ENCODE measurements around the gene RPS6KA2. TPM values are rescaled to one million over a fixed set of nuclear protein-coding genes. Genes with fewer than 3 reads are reported as not detected.

The RPS6KA2 gene
- total RNA-seq, 1 donor from 2014 or later, result 168 TPM

- no peak for DNase-seq (ENCODE audit: low read depth in 2 of 2)
These were observed 121.7 kb downstream of the RPS6KA2 start for GRCh38 chr6:166505133-166505905.

DNA sequence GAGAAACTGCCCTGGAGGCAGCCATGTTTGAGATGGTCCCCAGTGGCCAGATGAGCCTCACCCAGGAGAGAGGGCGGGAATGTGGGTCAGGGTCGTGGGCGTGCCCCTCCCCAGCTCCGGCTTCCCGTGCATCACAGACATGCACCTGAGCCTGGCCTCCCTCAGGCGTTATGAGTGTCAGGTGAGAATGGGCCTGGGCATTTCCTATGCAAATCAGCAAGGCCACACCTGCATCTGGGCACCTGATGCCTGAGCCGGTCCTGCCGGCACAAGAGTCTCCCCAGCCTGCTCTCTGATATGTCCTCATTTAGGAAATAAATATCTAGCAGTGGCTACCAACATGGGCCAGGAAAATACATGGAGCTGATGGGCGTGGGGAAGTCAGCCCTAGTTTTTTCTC, 123.0 kb downstream of the RPS6KA2 start:
- no peak for DNase-seq (ENCODE audit: low read depth in 2 of 2)

GRCh38 chr6:166503167-166503744, 123.8 kb downstream of the RPS6KA2 start:
- DNase-seq (ENCODE audit: low read depth in 2 of 2), result no peak

DNA sequence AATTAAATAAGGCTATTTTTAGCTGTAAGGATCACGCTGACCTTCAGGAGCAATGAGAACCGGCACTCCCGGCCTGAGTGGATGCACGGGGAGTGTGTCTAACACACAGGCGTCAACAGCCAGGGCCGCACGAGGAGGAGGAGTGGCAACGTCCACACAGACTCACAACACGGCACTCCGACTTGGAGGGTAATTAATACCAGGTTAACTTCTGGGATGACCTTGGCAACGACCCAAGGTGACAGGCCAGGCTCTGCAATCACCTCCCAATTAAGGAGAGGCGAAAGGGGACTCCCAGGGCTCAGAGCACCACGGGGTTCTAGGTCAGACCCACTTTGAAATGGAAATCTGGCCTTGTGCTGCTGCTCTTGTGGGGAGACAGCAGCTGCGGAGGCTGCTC, 124.6 kb downstream of the RPS6KA2 start:
- DNase-seq (ENCODE audit: low read depth in 2 of 2), result no peak

GRCh38 chr6:166501246-166501645, 125.8 kb downstream of the RPS6KA2 start:
- no peak for DNase-seq (ENCODE audit: low read depth in 2 of 2)

DNA sequence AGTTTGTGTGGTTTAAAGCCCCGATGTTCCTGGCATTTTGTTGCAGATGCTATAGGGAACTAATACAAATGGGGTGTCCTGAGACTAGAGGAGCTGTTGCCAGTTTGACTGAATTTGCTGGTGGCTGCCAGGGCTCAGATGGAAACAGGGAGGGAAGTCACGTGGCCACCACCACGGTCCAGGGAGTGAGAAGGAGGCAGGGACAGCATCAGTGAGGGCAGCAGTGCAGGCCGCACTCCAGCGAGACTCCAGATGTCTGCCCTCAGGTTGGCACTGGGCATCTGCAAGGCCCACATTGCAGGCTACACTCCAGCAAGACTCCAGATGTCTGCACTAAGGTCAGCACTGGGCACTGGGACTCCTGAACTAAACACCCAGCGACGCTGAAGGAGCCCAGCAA, 126.8 kb downstream of the RPS6KA2 start:
- DNase-seq (ENCODE audit: low read depth in 2 of 2), result no peak

- DNase-seq (ENCODE audit: low read depth in 2 of 2), result no peak
These were observed 127.5 kb downstream of the RPS6KA2 start for GRCh38 chr6:166499350-166500163.

DNA sequence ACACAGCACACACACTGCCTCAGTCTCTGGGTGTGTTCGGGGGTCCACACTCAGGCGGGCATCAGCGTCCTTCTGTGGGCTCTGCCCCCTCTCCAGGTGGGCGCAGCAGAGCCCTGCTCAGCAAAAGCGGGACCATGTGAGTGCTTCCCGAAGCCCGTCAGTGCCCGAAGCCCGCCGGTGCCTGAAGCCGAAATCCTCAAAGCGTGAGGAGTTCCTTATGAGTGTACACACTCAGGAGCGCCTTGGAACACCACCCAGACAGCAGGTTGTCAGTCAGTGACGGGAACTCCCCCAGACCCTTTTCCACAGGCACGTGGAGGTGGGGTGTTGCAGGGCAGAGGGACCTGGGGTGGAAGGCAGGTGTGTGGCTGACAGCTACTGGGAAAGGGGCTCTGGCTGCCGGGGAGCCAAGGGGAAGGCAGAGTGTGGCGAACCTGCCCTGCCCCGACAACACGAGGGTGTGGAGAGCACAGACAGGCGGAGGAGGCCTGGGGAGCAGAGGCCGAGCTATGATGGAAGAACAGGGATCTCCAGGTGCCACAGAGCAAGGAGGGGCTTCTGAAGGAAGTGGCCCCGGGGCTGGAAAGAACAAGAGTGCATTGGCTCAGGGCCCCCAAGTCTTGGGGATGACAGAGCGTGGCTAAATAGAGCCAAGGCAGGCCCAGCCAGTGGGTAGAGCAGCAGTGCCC, 128.2 kb downstream of the RPS6KA2 start:
- no peak for DNase-seq (ENCODE audit: low read depth in 2 of 2)

DNA sequence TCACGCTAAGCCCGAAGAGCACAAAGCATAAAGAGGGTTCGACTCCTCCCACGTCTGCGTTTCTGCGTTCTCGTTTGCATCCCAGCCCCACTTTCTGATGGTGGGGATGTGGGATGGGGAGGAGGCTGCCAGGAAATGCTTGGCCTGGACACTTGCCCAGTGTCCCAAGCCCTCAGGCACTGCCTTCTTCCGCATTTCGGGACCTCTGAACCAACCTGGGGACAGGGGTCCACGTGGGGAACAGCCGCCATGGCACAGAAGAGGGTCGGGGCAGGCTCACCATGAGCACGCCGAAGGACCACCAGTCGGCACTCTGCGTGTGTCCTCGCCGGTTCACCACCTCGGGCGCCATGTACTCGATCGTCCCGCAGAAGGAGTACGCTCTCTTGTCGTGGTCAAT, 128.8 kb downstream of the RPS6KA2 start:
- no peak for DNase-seq (ENCODE audit: low read depth in 2 of 2)

GRCh38 chr6:166497087-166497899, 129.8 kb downstream of the RPS6KA2 start:
- DNase-seq (ENCODE audit: low read depth in 2 of 2), result no peak

GRCh38 chr6:166496460-166496859, 130.6 kb downstream of the RPS6KA2 start:
- no peak for DNase-seq (ENCODE audit: low read depth in 2 of 2)

GRCh38 chr6:166495487-166496314, 131.3 kb downstream of the RPS6KA2 start:
- DNase-seq (ENCODE audit: low read depth in 2 of 2), result no peak

DNA sequence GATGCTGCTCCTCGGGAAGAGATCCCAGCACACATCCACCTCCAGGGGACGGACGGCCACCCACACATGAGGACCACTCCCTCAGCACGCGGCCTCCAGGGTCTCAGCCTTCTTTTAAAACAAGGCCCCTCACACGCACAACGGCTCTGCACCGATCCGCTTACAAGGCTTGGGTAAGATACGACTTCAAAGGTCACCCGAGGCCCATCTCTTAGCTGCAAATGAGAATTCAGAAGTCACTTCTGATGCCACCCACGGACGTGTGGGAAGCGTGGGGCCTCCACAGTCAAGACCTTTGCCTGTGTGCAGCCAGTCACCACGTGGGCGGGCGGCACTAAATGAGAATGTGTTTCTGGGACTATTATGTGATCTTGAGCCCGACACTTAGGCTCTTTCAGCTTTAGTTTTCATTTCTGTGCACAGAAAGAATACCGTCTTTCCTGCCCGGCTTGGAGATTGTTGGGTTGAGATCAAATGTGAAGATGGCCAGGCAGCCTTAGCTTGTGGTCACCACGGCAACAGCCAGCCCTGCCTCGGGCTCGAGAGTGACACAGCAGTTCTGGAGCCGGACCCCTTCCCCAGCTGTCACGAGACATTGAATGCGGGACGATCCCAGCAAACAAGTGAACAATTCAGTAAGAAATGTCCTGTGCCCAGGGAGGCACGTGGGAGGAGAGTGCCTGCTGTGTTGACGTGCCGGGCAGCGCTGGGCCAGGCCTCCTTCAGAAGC, 132.1 kb downstream of the RPS6KA2 start:
- DNase-seq (ENCODE audit: low read depth in 2 of 2), result no peak

GRCh38 chr6:166494101-166494441, 133.0 kb downstream of the RPS6KA2 start:
- no peak for DNase-seq (ENCODE audit: low read depth in 2 of 2)

GRCh38 chr6:166493427-166494100, 133.5 kb downstream of the RPS6KA2 start:
- no peak for DNase-seq (ENCODE audit: low read depth in 2 of 2)

GRCh38 chr6:166492092-166492741, 134.8 kb downstream of the RPS6KA2 start:
- no peak for DNase-seq (ENCODE audit: low read depth in 2 of 2)

GRCh38 chr6:166490671-166491500, 136.2 kb downstream of the RPS6KA2 start:
- DNase-seq (ENCODE audit: low read depth in 2 of 2), result peak; percentile 50 to 73
